Activated gamma-delta T cell (primary cell): ENCODE results near the gene CDC42EP5.
A peak's percentile ranks its signal among the peaks of the same experiment; 100 is the strongest.

ENCODE experiments used
- DNase-seq: peaks from one replicate; lab custom pipeline; 2025; lab: John Stamatoyannopoulos, UW

Gene CDC42EP5

DNA sequence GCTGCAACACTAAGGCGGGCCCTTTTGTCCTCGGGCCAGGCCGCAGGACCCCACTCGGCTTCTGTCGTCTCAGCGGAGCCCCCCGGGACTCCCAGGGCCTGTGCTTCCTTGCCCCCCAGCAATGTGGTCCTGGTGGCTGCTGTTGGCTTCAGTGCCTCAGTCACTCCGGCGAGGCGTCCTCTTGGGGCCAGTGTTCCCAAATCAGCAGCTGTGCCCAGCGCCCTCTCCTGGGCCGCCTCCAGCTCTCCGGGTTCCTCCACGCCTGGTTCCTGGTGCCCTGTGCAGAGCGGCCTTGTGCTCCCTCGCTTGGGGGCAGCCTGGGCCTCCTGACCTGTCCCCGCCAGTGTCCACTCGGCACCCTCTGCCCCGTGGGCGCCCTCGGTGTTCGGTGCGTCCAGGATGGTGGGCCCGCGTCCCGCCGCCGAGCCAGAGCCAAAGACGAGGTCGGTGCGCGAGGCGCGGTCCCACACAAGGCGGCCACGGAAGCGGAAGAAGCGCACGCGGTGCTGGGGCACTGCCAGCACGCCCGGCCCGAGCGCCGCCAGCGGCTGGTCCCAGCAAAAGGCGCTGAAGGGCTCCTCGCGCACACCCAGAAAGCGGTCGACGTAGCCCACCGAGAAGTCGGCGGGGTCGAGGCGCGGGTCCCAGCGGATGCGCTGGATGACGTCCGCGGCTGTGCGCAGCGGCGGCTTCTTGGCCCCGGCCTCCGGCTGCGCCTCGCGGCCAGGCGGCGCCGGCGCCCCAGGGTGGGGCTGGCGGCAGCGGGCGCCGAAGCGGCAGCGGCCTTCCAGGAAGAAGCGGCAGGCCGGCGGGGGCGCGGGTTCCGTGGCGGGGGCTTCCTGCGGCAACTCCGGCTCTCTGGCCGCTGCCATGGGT lies 10.2 kb downstream of the CDC42EP5 start:
- peak; percentile 73 for DNase-seq

DNA sequence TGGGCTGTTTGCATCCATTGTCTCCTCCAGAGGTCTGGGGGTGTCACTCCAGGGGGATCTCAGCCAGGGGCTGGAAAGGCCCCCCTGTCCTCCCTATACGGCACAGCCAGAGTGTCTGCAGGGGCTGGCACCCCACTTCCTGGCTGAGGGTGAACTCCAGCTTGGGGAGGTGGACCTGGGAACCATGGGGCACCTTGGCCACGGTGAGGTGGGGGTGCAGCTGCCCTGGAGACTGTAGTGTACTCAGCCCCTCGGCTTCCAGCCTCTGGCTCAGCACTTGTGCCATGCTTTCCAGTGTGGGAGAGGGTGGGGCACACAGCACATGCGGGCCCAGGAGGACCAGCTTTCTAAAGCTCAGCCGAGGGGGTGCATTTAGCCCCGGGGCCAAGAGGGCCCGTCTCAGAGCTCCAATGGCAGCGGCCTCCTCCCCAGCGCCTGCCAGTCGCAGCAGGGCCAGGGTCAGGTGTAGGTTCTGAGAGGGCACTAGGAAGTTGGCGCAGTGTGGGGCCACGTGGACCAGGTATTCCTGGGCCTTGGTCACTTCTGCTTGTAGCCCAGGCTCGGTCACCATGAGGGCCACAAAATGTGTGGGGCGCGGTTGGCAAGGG lies 10.9 kb downstream of the CDC42EP5 start:
- DNase-seq, result no peak

GRCh38 chr19:54461613-54462012 lies 11.5 kb downstream of the CDC42EP5 start:
- no peak for DNase-seq

GRCh38 chr19:54461210-54461609 lies 11.9 kb downstream of the CDC42EP5 start:
- DNase-seq, result no peak

DNA sequence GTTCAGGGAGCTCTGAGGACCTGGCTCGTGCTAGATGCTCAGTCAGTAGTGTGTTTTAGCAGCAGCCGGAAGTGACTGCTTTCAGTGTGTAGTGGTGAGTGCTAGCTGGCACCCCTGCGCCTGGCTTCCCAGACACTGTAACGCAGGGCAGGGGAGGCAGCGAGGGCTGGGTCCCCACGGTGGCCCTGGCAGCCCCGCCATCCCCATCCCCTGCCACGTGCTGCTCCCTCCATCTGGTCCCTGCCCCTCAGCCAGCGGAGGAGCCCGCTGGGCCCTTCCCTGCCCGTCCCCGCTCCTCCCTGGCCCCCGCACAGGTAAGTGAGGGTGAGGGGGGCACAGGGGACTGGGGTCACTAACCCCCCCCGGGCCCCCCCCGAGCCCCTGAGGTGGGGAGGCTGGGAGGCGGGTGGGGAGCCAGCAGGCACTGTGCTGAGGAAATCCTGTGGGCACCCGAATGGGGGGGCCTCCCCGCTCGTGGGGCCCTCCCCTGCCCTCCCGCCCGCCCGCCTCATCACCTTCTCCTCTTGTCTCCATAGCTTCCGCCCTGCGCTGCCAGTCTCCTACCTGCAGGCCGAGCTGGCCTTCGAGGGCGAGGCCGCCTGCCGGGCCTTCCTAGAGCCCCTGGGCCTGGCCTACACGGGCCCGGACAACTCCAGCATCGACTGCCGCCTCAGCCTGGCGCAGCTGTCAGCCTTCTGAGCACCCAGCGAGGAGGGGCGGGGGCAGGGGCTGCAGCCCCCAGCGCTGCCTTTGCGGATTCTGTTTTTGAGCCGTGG lies 12.7 kb downstream of the CDC42EP5 start:
- no peak for DNase-seq

GRCh38 chr19:54459282-54460229 lies 13.5 kb downstream of the CDC42EP5 start:
- DNase-seq, result no peak

GRCh38 chr19:54458648-54459281 lies 14.3 kb downstream of the CDC42EP5 start:
- no peak for DNase-seq

DNA sequence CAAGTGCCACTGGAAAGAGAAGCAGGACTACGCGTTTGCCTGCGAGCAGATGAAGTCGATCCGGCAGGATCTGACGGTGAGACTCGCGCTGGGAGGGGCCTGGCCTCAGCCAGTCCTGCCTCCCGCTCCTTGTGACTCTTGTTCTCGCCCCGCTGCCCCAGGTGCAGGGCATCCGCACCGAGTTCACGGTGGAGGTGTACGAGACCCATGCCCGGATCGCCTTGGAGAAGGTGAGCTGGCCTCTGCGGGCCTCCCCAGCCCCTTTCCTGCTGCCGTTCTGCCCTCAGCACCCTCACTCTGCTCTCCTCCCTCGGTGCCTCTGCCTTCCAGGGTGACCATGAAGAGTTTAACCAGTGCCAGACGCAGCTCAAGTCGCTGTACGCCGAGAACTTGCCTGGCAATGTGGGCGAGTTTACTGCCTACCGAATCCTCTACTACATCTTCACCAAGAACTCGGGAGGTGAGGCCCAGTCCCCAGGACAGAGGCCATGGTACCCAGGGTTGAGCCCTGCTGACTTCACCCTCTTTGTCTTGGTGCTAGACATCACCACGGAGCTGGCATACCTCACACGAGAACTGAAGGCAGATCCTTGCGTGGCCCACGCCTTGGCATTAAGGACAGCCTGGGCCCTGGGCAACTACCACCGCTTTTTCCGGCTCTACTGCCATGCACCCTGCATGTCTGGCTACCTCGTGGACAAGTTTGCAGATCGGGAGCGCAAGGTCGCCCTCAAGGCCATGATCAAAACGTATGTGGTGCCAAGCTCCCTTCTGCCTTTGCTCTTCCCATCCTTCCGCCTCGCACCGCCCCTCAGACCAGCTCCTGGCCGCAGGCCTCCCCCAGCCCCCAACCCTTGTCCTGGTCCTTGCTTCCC lies 15.1 kb downstream of the CDC42EP5 start:
- DNase-seq, result no peak

- DNase-seq, result no peak
These were observed 16.4 kb downstream of the CDC42EP5 start for GRCh38 chr19:54456423-54457373.

DNA sequence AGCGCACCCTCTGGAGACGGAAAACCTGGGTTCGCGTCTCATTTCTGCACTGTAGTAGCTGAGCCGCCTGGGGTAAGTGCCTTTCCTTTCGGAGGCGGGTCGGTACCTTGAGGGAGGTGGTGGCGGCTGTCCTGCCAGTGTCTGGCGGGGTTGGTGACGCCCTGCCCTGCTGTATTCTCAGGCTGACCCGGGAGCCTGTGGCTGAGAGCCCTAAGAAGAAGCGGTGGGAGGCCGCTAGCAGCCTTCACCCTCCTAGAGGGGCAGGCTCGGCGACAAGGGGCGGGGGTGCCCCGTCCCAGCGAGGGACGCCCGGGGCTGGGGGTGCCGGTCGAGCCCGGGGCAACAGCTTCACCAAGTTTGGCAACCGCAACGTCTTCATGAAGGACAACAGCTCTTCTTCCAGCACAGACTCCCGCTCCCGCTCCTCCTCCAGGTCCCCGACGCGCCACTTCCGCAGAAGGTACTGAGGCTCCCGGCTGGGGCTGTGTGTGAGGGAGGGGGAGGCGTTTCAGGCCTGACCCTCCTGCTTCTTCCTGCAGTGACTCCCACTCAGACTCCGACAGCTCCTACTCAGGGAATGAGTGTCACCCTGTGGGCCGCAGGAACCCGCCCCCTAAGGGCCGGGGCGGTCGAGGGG lies 17.2 kb downstream of the CDC42EP5 start:
- DNase-seq, result no peak

DNA sequence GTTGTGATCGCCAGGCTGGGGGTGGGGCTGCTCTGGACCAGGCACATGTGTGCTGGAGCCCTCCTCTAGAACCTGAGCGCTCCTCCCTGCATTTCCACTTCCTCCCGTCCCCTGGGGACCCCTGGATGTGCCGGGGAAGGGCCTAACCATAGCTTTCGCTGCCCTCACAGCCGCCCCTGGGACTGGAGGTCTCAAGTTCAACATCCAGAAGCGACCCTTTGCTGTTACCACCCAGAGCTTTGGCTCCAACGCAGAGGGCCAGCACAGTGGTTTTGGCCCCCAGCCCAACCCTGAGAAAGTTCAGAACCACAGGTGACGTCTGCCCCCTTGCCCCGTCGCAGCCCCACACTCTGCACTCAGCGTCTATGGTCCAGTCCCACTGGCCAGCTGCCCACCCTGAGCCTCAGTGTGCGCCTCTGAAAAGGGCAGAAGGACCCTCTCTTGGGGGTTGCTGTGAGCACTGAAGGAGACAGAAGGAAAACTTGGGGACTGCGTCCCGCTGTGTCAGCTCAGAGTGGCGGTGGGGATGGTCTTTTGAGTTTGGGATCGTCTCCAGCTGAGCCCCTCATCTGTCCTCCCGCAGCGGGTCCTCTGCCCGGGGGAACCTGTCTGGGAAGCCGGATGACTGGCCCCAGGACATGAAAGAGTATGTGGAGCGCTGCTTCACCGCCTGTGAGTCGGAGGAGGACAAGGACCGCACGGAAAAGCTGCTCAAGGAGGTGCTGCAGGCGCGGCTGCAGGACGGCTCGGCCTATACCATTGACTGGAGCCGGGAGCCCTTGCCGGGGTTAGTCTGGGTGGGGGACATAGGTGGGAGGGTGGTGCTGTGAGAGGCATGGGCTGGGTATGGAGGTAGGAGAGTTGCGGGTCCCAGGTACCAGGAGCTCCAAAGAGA lies 18.1 kb downstream of the CDC42EP5 start:
- DNase-seq, result no peak

GRCh38 chr19:54453921-54454780 lies 18.9 kb downstream of the CDC42EP5 start:
- no peak for DNase-seq

DNA sequence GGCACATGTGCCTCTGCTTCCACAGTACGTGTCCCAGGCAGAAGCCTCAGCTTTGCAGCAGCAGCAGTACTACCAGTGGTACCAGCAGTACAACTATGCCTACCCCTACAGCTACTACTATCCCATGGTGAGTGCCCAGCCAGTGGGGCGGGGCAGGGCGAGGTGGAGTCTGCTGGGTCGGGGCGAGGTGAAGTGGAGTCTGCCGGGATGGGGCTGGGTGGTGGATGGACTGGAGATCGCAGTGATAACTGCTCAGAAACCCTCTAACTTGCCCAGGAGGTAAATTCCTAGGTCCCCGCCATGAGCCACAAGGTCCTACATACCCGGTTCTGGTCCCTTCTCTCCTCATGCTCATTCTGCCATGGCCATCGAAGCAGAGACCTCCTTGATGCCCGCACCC lies 20.5 kb downstream of the CDC42EP5 start:
- DNase-seq, result no peak

DNA sequence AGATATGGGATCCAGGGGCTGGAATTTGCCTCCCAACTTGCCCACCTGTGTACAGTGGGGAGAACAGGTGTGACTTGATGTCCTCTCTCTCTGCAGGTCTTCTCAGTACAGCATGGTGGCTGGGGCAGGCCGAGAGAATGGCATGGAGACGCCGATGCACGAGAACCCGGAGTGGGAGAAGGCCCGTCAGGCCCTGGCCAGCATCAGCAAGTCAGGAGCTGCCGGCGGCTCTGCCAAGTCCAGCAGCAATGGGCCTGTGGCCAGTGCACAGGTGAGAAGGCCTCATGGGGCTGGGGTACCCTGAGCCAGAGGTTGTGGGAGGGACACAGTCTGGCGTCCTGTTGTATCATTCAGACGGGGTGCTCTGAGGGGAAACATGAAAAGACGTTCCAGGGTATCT lies 21.1 kb downstream of the CDC42EP5 start:
- no peak for DNase-seq

DNA sequence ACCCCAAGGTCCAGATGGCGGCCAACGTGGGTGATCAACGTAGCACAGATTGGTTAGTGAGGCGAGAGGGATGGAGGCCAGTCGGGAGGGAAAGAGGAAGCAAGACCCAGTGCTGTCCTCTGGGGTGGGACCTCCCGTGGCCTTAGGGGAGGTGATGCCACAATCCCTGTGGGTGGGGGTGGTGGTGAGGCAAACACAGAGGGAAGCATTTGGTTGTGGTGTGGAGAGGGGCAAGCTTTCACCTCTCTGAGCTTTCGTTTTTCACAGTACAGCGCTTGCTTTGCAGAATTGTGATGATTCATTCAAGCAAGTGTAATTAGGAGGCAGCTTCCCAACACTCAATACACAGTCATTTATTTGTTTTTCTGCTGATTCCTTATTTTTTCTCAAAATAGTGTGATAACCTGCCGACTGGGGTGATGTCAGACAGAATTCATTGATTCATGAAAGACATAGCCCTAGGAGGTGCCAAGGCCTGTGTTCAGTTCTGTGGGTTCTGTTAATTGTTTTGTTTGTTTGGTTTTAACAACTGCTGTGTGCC lies 21.7 kb downstream of the CDC42EP5 start:
- no peak for DNase-seq

- no peak for DNase-seq
These were observed 23.4 kb downstream of the CDC42EP5 start for GRCh38 chr19:54449701-54450069.
